Ascending aorta (tissue), 2 donors: Measurements from ENCODE around the gene RNF39. TPM values are rescaled to one million over a fixed set of nuclear protein-coding genes. Genes with fewer than 3 reads are reported as not detected.
"Not testable (repeated sequence)": the region's sequence is repeated elsewhere in the genome, so short reads cannot be mapped to it uniquely, and the experiment has no call there.

Experiments used
- DNase-seq, 2 donors: peaks; one replicate each; pipeline ENCODE4 v3.0.0-alpha.2; 2019; ENCODE audit warnings: low spot score in 2 of 2
- H3K27ac ChIP-seq, 2 donors: fragments of 200-600 bp; sonication (generic); one replicate each; pipeline ENCODE4 v1.5.1; 2016 to 2017; ENCODE audit warnings: mild to moderate bottlenecking in 1 of 2
- H3K27me3 ChIP-seq: fragments of 200-600 bp; sonication (generic); one replicate; pipeline ENCODE4 v1.5.1; 2017
- H3K36me3 ChIP-seq, 2 donors: fragments of 200-600 bp; sonication (generic); one replicate each; pipeline ENCODE4 v1.5.1; 2016
- H3K4me1 ChIP-seq, 2 donors: fragments of 200-600 bp; sonication (generic); one replicate each; pipeline ENCODE4 v1.5.1; 2016 to 2017; ENCODE audit warnings: mild to moderate bottlenecking in 1 of 2
- H3K4me3 ChIP-seq, 2 donors: fragments of 200-600 bp; sonication (generic); one replicate each; pipeline ENCODE4 v1.5.1; 2016 to 2017; ENCODE audit warnings: mild to moderate bottlenecking in 1 of 2
- H3K9me3 ChIP-seq, 2 donors: fragments of 200-600 bp; sonication (generic); one replicate each; pipeline ENCODE4 v1.5.1; 2016
- CTCF ChIP-seq, 3 experiments: fragments of 200-600 bp in 2 of 3; fragments of 450-650 bp in 1 of 3; sonication (generic) in 2 of 3; IDR thresholded peaks; one replicate each; pipeline ENCODE4 v1.5.1; 2016 to 2019; ENCODE audit warnings: antibody characterized with exemption in 3 of 3, mild to moderate bottlenecking in 1 of 3, moderate library complexity in 1 of 3
- intact Hi-C: fragments of 100-400 bp; cut with DNase I; formaldehyde crosslinking; loops from one replicate; pipeline ENCODE4 v1.15.1; 2023
- total RNA-seq: library from RNA; depleted of rRNA; stranded (reverse); fragments of >200 nt; gene quantifications from one replicate; pipeline ENCODE4 v1.1.0, GENCODE V29; 2016

The RNF39 gene
- not detected for total RNA-seq

GRCh38 chr6:30075094-30075789 lies at the start of gene RNF39:
RNF39 (minus strand) TSS chr6:30075769; CDS start chr6:30075585, 184 bp downstream.
- intact Hi-C loops, result no loop called here
- Histone ChIP-seq H3K9me3 (no peaks in the 10 kb centered on the region), H3K4me1 (peaks cover 7 to 14% of the 10 kb centered on the region in 2 donors), H3K4me3 (peak within 1 kb of the TSS; percentile 26 to 55), H3K27ac (no peak within 1 kb of the TSS), H3K27me3 (peaks cover 8% of the 10 kb centered on the region), H3K36me3 (no peaks in the 10 kb centered on the region)
- DNase-seq, result no peak
- TF ChIP-seq CTCF (IDR thresholded peaks at IDR 0.05), result no peak

GRCh38 chr6:30122515-30122914 lies 46.9 kb upstream of the RNF39 start:
- intact Hi-C loops, result no loop called here
- TF ChIP-seq CTCF (IDR thresholded peaks at IDR 0.05), result no peak
- no peak overlapping the region for H3K27ac ChIP-seq
- no peak overlapping the region for H3K4me3 ChIP-seq
- DNase-seq, result no peak
- H3K9me3 ChIP-seq, result no peaks in the 10 kb centered on the region
- H3K36me3 ChIP-seq, result no peaks in the 10 kb centered on the region
- peaks cover 0 to under 1% of the 10 kb centered on the region in 2 donors for H3K4me1 ChIP-seq
- peaks cover 4% of the 10 kb centered on the region for H3K27me3 ChIP-seq

DNA sequence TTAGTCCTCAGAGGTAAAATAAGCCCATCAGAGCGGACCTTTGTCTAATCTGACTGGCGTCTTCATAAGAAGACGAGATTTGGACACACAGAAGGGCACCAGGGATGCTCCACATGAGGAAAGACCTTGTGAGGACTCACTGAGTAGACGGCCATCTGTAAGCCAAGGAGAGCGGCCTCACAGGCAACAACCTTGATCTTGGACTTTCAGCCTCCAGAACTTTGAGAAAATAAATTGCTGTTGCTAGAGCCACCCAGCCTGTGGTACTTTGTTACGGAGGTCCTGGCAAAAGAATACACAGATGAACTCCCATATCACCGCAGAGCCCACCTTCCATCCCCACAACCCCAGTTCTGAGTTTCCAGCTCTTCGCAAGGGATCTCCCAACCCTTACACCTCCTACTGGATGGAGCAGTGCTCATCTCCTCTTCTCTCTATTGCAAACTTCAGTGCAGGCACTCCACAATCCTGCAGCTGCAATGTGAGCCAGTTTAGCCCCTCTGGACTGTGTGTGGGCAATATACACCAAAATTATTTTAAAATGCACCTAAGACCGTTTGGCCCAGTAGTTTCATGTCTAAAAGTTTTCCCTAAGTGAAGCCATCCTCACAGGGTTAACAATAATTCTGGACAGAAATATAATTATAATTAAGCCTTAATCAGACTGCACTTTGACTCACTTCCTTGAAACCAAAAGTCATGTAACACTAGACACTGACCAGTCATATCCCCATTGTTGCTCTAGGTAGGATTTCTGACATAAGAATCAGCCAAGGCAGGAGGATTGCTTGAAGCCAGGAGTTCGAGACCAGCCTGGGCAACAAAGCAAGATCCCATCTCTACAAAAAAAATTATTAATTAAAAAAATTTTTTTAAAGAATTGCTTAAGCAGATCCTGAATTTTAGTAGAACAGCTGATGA lies 46.1 kb upstream of the RNF39 start:
- no peak overlapping the region for H3K4me3 ChIP-seq
- no peak overlapping the region for H3K27ac ChIP-seq
- no peak for TF ChIP-seq CTCF (IDR thresholded peaks at IDR 0.05)
- H3K4me1 ChIP-seq, result no peaks in the 10 kb centered on the region
- peaks cover 4% of the 10 kb centered on the region for H3K27me3 ChIP-seq
- DNase-seq, result no peak
- no peaks in the 10 kb centered on the region for H3K36me3 ChIP-seq
- H3K9me3 ChIP-seq, result no peaks in the 10 kb centered on the region
- intact Hi-C loops, result no loop called here

DNA sequence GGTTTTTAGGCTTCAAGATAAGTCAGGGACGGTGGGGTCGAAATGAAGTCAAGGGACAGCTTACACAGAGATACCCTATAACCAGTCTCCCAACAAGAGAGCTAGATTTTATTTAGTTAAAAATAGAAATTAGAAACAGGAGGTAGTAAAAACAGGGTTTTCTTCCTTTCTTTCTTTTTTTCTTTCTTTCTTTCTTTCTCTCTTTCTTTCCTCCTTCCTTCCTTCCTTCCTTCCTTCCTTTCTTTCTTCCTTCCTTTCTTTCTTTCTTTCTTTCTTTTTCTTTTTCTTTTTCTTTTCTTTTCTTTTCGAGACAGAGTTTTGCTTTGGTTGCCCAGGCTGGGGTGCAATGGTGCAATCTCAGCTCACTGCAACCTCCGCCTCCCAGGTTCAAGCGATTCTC lies 43.1 kb upstream of the RNF39 start:
- intact Hi-C loops, H3K27ac ChIP-seq, H3K27me3 ChIP-seq, H3K4me1 ChIP-seq, DNase-seq, H3K4me3 ChIP-seq, H3K9me3 ChIP-seq, H3K36me3 ChIP-seq: not testable (repeated sequence)

GRCh38 chr6:30116724-30117123 lies 41.2 kb upstream of the RNF39 start:
- DNase-seq, result no peak
- Histone ChIP-seq H3K4me3 (no peak overlapping the region), H3K27me3 (no peaks in the 10 kb centered on the region), H3K27ac (no peak overlapping the region), H3K4me1 (no peaks in the 10 kb centered on the region), H3K9me3 (no peaks in the 10 kb centered on the region), H3K36me3 (no peaks in the 10 kb centered on the region)
- TF ChIP-seq CTCF (IDR thresholded peaks at IDR 0.05), result peak in 1 of 3 experiments; percentile 6
- intact Hi-C loops, result no loop called here

- no peaks in the 10 kb centered on the region for H3K4me1 ChIP-seq
- no peaks in the 10 kb centered on the region for H3K36me3 ChIP-seq
- no peak for TF ChIP-seq CTCF (IDR thresholded peaks at IDR 0.05)
- no peak for DNase-seq
- intact Hi-C loops, result no loop called here
- no peak overlapping the region for H3K27ac ChIP-seq
- no peaks in the 10 kb centered on the region for H3K9me3 ChIP-seq
- no peaks in the 10 kb centered on the region for H3K27me3 ChIP-seq
- H3K4me3 ChIP-seq, result no peak overlapping the region
Measured at GRCh38 chr6:30113841-30114240, 38.3 kb upstream of the RNF39 start.
